Right cardiac atrium (tissue), 5 donors: Measurements from ENCODE around the gene NAA80. TPM values are rescaled to one million over a fixed set of nuclear protein-coding genes. Genes with fewer than 3 reads are reported as not detected.
A peak's percentile ranks its signal among the peaks of the same experiment; 100 is the strongest.
"Not testable (repeated sequence)": the region's sequence is repeated elsewhere in the genome, so short reads cannot be mapped to it uniquely, and the experiment has no call there.

Source experiments
- ATAC-seq, 2 donors: fragments of 200-7000 bp; cut with Tn5 transposase; one replicate each; pipeline versions ENCODE4 v1.8.0 to v1.9.1; 2020; ENCODE audit warnings: moderate library complexity in 2 of 2, mild to moderate bottlenecking in 1 of 2
- DNase-seq, 3 donors: peaks; one replicate each; pipeline ENCODE4 v3.0.0-alpha.2; 2020
- H3K27ac ChIP-seq: one replicate; pipeline ENCODE4 v1.5.1; 2013; ENCODE audit warnings: mild to moderate bottlenecking, low read length, control low read depth, moderate library complexity
- H3K27me3 ChIP-seq: one replicate; pipeline ENCODE4 v1.6.1; 2013; ENCODE audit not compliant: control insufficient read depth, insufficient read depth
- H3K4me1 ChIP-seq: one replicate; pipeline ENCODE4 v1.6.1; 2013; ENCODE audit warnings: low read length; ENCODE audit not compliant: control insufficient read depth, insufficient read depth
- H3K4me3 ChIP-seq: one replicate; pipeline ENCODE4 v1.5.1; 2013; ENCODE audit warnings: low read length, control low read depth
- H3K9me3 ChIP-seq: one replicate; pipeline ENCODE4 v1.6.1; 2013; ENCODE audit warnings: low read length; ENCODE audit not compliant: control insufficient read depth
- WGBS: extraction: QIAGEN DNeasy Blood & Tissue Kit; methylation state at CpG from one replicate; pipeline ENCODE4 v1.1.7; 2013; 5-methylcytosine and 5-hydroxymethylcytosine counted together
- intact Hi-C, 4 donors: fragments of 100-400 bp; cut with DNase I; formaldehyde crosslinking; loops; one replicate each; pipeline versions ENCODE4 v1.11.0 to v1.14.0; 2022 to 2023
- polyA plus RNA-seq: library from polyadenylated mRNA; stranded (reverse); fragments of 200-250 nt; gene quantifications from one replicate; pipeline ENCODE4 v1.2.3, GENCODE V29; 2013
- total RNA-seq, 4 donors: library from RNA; stranded (reverse); fragmentation: NEBNext Ultra II Directional; extraction: Animal tissue kit (Norgen Biotek cat#: 25700); gene quantifications; one replicate each; pipeline ENCODE4 v1.2.1, GENCODE V29; 2021
- donor health status: healthy with polysubstance abuse.
- donor health status: DM: no; HTN: yes; CAD: no.
- donor health status: DM: no; HTN: no; CAD: no.
- donor health status: DM: no; HTN: yes; CAD: no; lungs with severe emphysema.
- donor health status: DM: yes; HTN: yes; CAD: no.

NAA80 gene
- total and polyA plus RNA-seq, 5 donors: 8.1 to 11.5 (median 9.0) TPM

DNA sequence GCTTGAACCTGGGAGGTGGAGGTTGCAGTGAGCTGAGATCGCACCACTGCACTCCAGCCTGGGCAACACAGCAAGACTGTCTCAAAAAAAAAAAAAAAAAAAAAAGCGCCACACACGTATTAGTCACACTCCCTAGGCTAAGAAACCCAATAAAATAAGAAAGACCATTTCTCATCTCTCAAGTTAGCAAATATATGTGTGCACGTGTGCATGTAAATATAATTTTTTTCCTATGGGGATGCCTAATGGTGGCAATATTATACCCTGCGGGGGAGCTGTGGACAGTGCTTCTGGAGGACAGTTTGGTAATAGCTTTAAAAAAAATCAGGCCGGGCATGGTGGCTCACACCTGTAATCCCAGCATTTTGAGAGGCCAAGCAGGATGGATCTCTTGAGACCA, 15.1 kb downstream of the NAA80 start:
- intact Hi-C loops, H3K9me3 ChIP-seq, H3K4me3 ChIP-seq, DNase-seq, H3K4me1 ChIP-seq, H3K27me3 ChIP-seq, ATAC-seq, H3K27ac ChIP-seq: not testable (repeated sequence)
- 87% methylated on average over 6 of the region's 6 CpGs for WGBS

DNA sequence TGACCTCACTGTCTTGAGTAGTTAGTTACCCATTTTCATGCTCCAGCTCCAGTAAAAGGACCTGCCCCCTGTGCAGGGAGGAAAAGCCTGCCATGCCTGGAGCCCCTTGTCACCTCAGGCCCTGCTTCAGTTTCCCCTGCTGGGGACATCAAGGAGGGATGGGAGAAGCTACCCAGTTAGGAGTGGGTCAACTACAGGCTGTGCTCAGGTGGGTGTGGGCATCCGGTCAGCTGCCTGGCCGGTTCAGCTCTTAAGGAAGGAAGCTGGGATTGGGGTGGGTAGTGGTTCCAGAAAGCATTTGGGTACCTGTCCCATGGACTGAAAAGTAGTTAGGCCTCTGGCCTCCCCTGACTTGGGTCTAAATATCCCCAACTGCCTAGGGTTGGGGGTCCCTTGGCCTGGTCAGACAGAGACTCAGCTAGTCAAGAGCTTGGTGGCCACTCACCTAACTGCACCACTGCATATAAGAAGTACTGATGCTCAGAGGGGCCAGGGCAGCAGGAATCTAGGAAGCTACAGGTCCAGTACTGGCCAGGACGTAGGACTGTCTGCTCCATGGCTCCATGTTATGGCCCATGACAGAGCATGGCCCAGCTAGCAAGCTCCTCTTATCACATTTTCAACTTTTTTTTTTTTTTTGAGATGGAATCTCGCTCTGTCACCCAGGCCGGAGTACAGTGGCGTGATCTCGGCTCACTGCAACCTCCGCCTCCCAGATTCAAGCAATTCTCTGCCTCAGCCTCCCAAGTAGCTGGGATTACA, 19.8 kb downstream of the NAA80 start:
- ATAC-seq: peak; percentile 2
- WGBS: 81% methylated on average over 8 of the region's 8 CpGs

DNA sequence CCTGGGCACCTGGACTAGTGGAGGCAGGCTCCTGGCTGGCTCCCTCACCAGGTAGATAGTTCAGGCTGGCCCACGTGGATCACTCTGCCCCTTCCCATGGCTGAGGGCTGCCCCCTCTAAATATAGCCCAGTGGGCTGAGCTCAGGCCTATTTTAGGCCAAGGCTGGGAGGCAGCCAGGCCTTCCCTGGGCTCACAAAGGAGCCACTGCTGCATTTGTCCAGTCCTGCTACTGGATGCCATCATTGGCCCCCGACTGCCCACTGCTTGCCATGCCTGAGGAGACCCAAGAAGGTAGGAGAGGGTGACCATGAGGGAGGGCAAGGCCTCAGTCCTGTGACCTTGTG, 20.4 kb downstream of the NAA80 start, which contains the start of gene LSMEM2:
Gene LSMEM2, plus strand, starts transcription at position 208 of the 345 bp plus-strand sequence. Its CDS starts 27 bp downstream, at position 235.
- Histone ChIP-seq H3K4me1 (peaks cover 2% of the 10 kb centered on the region), H3K27me3 (no peaks in the 10 kb centered on the region), H3K4me3 (peak within 1 kb of the TSS; percentile 9), H3K9me3 (no peaks in the 10 kb centered on the region), H3K27ac (peak within 1 kb of the TSS; percentile 89)
- ATAC-seq (peak; percentile 43 to 78), DNase-seq (peak in 2 of 3 donors; percentile 80)
- WGBS: 37% methylated on average over 2 of the region's 2 CpGs
- intact Hi-C loops: loop anchor here in 2 of 4 donors (10.0 kb wide), 1 partner anchor 154 kb away; no protein-coding TSS in a partner anchor

More for the DNA sequence above, 19.8 kb downstream of the NAA80 start:
- Histone ChIP-seq H3K27me3 (no peaks in the 10 kb centered on the region), H3K27ac (peak overlapping the region; percentile 89), H3K4me1 (peaks cover 2% of the 10 kb centered on the region), H3K9me3 (no peaks in the 10 kb centered on the region), H3K4me3 (peak overlapping the region; percentile 9)
- intact Hi-C loops: loop anchor here in 2 of 4 donors (10.0 kb wide), 1 partner anchor 155 kb away; no protein-coding TSS in a partner anchor
- no peak for DNase-seq

DNA sequence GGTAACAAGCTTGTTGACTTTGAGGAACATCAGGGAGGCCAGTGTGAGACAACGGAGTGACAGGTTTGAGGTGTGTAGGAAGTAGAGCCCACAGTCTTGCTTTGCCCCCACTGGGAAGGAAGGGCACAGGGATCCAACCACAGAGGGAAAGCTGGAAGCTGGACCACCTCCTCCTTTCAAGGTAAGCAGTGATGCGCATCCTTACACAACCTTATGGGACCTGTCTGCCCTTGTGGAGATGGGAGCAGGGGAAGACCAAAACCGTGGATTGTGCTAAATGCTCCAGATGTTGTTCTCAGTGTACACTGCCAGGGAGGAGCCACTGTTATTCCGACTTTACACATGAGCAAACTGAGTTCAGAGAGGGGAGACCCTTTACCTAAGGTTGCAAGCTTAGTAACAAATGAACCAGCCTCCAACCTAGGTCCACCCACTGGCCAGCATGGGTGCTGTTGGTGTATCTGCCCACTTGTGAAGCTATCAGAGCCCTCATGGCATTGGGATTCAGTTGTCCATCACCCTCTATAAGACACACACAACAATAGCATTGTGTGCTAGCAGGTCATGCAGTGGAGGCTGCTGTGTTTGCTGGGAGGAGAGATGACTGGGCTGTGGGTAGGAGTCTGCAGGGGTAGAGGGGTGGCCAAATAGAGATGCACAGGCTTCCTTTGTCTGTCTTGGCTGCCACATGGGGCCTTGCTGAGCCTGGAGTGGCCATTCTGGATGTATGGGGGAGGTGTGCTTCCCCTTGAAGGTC, 20.9 kb downstream of the NAA80 start:
- peak in 1 of 2 donors; percentile 1 for ATAC-seq
- Histone ChIP-seq H3K4me3 (no peak overlapping the region), H3K27me3 (no peaks in the 10 kb centered on the region), H3K9me3 (no peaks in the 10 kb centered on the region), H3K27ac (peak overlapping the region; percentile 89), H3K4me1 (peaks cover 2% of the 10 kb centered on the region)
- intact Hi-C loops: loop anchor here in 2 of 4 donors (10.0 kb wide), 1 partner anchor 154 kb away; no protein-coding TSS in a partner anchor
- no peak for DNase-seq
- WGBS: 76% methylated on average over 4 of the region's 4 CpGs

DNA sequence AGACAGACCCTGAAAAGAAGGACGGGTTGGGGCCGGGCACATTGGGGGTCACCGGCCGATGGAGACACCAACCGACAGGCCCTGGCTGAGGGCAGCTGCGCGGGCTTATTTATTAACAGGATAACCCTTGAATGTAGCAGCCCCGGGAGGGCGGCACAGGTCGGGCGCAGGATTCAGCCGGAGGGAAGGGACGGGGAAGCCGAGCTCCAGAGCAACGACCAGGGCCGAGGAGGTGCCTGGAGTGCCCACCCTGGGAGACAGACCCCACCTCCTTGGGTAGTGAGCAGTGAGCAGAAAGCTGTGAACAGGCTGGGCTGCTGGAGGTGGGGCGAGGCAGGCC, 22.5 kb downstream of the NAA80 start:
- WGBS: 89% methylated on average over 17 of the region's 17 CpGs
- Histone ChIP-seq H3K27me3 (no peaks in the 10 kb centered on the region), H3K4me1 (peaks cover 2% of the 10 kb centered on the region), H3K27ac (no peak overlapping the region), H3K9me3 (no peaks in the 10 kb centered on the region), H3K4me3 (no peak overlapping the region)
- no peak for DNase-seq
- no peak for ATAC-seq
- intact Hi-C loops: loop anchor here in 2 of 4 donors (10.0 kb wide), 1 partner anchor 152 kb away; no protein-coding TSS in a partner anchor

DNA sequence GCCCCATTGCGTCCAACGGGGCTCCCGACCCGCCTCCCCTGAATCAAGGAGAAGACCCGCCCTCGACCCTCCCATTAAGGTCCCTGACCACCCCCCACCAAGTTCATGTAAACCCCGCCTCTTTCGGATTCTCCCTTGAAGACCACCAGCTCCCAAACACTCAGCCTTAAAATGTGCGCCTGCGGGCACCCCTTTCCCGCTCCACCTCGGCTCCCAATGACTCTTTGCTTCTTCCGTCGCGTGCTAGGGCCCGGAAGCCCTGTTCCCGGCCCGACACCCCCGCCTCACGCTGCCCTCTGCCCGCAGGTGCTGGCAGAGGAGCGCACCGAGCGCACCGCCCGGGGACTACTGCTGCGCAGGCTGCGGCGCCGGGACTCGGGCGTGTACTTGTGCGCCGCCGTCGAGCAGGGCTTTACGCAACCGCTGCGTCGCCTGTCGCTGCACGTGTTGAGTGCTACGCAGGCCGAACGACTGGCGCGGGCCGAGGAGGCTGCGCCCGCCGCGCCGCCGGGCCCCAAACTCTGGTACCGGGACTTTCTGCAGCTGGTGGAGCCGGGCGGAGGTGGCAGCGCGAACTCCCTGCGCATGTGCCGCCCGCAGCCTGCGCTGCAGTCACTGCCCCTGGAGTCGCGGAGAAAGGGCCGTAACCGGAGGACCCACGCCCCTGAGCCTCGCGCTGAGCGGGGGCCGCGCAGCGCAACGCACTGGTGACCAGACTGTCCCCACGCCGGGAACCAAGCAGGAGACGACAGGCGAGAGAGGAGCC, 23.0 kb downstream of the NAA80 start:
- Histone ChIP-seq H3K27me3 (no peaks in the 10 kb centered on the region), H3K4me3 (no peak overlapping the region), H3K27ac (no peak overlapping the region), H3K4me1 (peaks cover 2% of the 10 kb centered on the region), H3K9me3 (no peaks in the 10 kb centered on the region)
- WGBS: 48% methylated on average over 79 of the region's 79 CpGs
- ATAC-seq: no peak
- intact Hi-C loops: loop anchor here in 3 of 4 donors (2.0 to 10.0 kb wide), 2 partner anchors 49 to 151 kb away; no protein-coding TSS in a partner anchor
- peak in 2 of 3 donors; percentile 67 to 69 for DNase-seq

DNA sequence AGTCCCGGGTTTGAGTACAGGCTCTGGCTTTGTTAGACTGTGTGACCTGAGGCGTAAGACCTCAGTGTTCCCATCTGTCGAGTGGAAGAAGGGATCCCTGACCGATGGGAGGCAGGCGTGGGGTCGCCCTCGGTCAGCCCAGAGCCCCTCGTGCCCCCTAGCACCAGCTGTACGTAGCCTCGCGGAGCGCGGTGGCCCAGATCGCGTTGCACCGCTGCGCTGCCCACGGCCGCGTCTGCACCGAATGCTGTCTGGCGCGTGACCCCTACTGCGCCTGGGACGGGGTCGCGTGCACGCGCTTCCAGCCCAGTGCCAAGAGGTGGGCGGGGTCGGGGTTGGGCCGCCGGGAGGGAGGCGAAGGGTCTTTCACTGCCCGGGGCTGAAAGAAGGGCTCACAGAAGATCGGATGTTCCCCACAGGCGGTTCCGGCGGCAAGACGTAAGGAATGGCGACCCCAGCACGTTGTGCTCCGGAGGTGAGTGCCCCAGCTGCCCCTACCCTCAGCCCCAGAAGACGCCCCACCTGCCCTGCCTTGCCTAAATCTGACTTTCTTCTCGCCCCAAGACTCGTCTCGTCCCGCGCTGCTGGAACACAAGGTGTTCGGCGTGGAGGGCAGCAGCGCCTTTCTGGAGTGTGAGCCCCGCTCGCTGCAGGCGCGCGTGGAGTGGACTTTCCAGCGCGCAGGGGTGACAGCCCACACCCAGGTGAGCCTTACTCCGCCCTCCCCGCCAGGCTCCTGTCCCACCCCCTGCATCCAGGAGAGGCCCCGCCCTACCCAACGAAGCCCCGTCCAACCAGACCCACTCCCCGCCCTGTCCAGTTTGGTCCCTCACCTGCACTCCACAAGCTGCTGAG, 23.8 kb downstream of the NAA80 start:
- no peaks in the 10 kb centered on the region for H3K9me3 ChIP-seq
- DNase-seq (peak in 2 of 3 donors; percentile 45 to 64), ATAC-seq (no peak)
- WGBS: 35% methylated on average over 65 of the region's 65 CpGs
- no peaks in the 10 kb centered on the region for H3K27me3 ChIP-seq
- H3K4me1 ChIP-seq: peaks cover 2% of the 10 kb centered on the region
- H3K27ac ChIP-seq: no peak overlapping the region
- H3K4me3 ChIP-seq: no peak overlapping the region
- intact Hi-C loops: loop anchor here in 3 of 4 donors (2.0 to 10.0 kb wide), 2 partner anchors 49 to 151 kb away; no protein-coding TSS in a partner anchor

DNA sequence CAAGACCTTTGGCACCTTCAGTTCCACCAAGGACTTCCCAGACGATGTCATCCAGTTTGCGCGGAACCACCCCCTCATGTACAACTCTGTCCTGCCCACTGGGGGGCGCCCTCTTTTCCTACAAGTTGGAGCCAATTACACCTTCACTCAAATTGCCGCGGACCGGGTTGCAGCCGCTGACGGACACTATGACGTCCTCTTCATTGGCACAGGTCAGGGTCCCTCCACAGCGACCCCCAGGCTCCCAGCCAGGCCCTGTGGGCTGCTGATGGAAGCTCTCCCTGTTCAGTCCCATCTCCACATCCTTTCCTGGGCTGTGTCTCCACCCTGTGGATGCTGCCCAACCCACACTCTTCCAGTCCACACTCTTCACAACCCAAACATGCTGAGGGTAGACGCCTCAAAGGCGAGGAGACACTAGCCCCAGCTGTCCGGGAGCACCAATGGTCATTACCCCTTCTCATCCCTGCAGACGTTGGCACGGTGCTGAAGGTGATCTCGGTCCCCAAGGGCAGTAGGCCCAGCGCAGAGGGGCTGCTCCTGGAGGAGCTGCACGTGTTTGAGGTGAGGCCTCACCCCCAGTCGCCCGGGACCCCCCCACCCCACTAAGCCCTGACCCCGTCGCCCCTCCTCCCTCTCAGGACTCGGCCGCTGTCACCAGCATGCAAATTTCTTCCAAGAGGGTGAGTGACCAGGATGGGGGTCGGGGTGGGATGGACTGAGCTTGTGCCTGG, 24.7 kb downstream of the NAA80 start:
- no peak overlapping the region for H3K4me3 ChIP-seq
- no peaks in the 10 kb centered on the region for H3K27me3 ChIP-seq
- ATAC-seq: peak in 1 of 2 donors; percentile 20
- H3K4me1 ChIP-seq: peaks cover 2% of the 10 kb centered on the region
- WGBS: 29% methylated on average over 26 of the region's 26 CpGs
- H3K27ac ChIP-seq: no peak overlapping the region
- no peaks in the 10 kb centered on the region for H3K9me3 ChIP-seq
- DNase-seq: peak in 2 of 3 donors; percentile 73 to 79
- intact Hi-C loops: loop anchor here (2.0 to 10.0 kb wide), 5 partner anchors 47 to 150 kb away; partner anchors contain the start of gene GNAT1 (in 1 of the 4)

DNA sequence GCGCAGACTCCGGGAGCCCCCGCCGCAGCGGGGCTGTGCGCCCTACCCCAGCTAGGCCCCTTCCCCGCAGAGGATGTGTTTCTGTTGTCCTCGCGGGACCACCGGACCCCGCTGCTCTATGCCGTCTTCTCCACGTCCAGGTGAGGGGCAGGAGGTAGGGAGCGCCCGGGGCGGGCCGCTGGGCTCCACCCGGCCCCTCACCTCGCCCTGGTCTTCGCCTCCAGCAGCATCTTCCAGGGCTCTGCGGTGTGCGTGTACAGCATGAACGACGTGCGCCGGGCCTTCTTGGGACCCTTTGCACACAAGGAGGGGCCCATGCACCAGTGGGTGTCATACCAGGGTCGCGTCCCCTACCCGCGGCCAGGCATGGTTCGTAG, 25.5 kb downstream of the NAA80 start:
- H3K27me3 ChIP-seq: no peaks in the 10 kb centered on the region
- no peaks in the 10 kb centered on the region for H3K9me3 ChIP-seq
- H3K4me1 ChIP-seq: peaks cover 2% of the 10 kb centered on the region
- ATAC-seq (peak in 1 of 2 donors; percentile 1), DNase-seq (peak in 1 of 3 donors; percentile 67)
- intact Hi-C loops: loop anchor here (2.0 to 10.0 kb wide), 6 partner anchors 46 to 149 kb away; partner anchors contain the start of gene GNAT1 (in 1 of the 4)
- no peak overlapping the region for H3K27ac ChIP-seq
- WGBS: 56% methylated on average over 31 of the region's 31 CpGs
- H3K4me3 ChIP-seq: no peak overlapping the region
